ENCODE measurements around the gene ZNF281. TPM values are rescaled to one million over a fixed set of nuclear protein-coding genes. Genes with fewer than 3 reads are reported as not detected.

The ZNF281 gene
- total and polyA plus RNA-seq, 2 of the 4 experiments (the other 2 are of a cell fraction), result 7.0 to 37.5 TPM

Other genes starting within 250 kb of the ZNF281 start
- gene KIF14, start 210.7 kb upstream of the ZNF281 start, total RNA-seq (2012; rRNA removed), result 4.7 and 10.8 TPM in 2 replicates
- gene KIF14, start 210.7 kb upstream of the ZNF281 start, polyA plus RNA-seq (2012; rRNA removed), result 1.9 and 2.3 TPM in 2 replicates